NOMO-1 treated with DMSO at 0.1 percent for 48 hours (cell line): ENCODE results near the gene MMP23B.
"Not testable (repeated sequence)": the region's sequence is repeated elsewhere in the genome, so short reads cannot be mapped to it uniquely, and the experiment has no call there.

Experiments used
- DNase-seq: peaks from one replicate; lab custom pipeline; 2025; ENCODE audit not compliant: unreplicated experiment; lab: John Stamatoyannopoulos, UW

MMP23B gene

DNA sequence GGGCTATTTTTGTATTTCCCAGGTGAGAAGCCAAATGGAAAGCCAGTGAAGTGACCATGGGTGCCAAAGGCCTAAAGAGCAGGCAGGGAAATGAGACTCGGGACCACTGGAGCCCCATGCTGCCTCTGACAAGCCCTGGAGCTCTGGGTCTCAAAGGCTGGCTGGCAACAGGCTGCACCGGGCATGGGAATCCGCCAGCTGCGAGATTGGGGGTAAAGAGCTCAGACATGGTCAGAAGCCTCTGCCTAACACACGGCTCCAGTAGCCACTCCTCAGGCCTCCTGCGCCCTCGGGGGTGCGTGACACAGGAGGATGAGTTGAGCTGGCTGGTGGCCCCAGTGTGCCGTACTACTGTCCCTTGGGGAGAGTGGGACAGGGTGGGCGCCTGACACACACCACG lies 32.3 kb downstream of the MMP23B start:
- DNase-seq = not testable (repeated sequence)

DNA sequence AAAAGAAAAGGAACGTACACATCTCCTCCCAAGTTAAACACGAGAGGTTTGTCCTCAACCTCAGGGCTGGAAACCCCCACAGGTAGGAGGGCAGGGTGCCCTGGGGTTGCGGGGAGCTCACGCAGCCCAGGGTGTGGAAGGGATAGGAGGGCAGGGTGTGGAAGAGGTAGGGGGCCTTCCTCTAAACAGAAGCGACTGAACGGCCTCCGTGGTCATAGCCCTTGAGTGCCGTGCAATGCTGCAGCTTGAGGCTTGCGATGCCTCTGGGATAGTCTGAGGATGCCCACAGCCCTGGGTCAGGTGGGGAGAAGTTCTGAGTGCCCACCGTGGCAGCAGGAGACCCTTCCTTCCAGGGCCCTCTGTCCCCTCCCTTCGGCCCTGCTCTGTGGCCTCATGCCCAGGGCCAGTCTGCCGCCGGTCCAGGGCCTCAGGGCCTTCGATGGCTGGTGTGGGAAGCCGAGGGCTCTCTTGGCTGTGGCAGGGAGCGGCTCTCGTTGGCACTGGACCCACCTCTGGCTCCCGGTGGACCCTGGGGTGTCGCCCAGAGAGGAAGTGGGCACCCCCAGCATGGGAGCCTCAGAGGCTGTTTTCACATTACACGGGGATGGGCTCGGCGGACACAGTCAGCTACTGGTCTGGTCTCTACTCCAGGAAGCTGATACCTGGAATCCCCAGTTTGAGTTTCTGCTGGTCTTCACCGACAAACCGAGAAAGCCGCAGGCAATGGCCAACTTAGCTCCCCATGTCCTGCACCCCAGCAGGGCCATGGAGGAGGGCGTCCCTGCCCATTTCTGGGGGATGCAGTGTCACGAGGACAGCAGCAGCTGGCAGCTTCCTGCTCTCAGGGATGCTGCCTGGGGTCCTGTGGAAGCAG lies 33.2 kb downstream of the MMP23B start:
- no peak for DNase-seq

- DNase-seq = no peak
Measured at GRCh38 chr1:1665815-1666251, 33.9 kb downstream of the MMP23B start.

GRCh38 chr1:1666526-1666925 lies 34.6 kb downstream of the MMP23B start:
- DNase-seq = no peak

- DNase-seq = no peak
Measured at GRCh38 chr1:1669468-1670440, 37.8 kb downstream of the MMP23B start.

- DNase-seq = no peak
Measured at GRCh38 chr1:1670866-1671265, 38.9 kb downstream of the MMP23B start.

DNA sequence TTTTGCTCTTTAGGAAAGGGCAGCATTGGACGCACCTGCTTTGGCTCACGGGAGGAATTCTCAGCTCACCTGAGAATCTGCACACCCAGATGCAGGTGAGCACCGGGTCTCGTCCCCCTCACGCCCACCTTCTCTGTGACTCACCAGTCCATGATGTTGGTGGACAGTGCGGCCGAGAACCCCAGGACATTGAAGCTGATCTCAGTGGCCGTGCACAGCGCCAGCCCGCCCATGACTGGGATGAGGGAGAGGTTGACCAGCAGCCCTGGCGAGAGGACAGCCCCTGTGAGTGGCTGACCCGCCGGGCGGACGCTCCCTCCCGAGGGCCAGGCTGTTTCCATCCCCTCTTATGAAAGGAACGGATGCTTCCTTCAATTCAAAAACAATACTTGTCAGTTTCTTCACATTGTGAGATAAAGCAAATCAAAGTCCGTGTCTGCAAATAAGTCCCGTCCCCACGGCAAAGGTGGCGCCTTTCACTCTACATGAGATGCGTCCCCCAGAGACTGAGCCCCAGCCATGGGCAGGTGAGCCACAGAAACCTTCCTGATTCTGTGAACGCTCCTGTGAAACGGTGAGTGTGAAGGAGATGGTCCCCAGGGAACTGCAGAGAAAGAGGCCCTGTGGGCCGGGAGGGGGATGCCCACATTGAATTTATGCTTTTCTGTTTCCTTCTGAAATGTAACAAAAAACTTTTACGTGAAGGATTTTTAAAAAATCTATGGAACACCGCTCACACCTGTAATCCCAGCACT lies 39.6 kb downstream of the MMP23B start:
- DNase-seq = no peak

DNA sequence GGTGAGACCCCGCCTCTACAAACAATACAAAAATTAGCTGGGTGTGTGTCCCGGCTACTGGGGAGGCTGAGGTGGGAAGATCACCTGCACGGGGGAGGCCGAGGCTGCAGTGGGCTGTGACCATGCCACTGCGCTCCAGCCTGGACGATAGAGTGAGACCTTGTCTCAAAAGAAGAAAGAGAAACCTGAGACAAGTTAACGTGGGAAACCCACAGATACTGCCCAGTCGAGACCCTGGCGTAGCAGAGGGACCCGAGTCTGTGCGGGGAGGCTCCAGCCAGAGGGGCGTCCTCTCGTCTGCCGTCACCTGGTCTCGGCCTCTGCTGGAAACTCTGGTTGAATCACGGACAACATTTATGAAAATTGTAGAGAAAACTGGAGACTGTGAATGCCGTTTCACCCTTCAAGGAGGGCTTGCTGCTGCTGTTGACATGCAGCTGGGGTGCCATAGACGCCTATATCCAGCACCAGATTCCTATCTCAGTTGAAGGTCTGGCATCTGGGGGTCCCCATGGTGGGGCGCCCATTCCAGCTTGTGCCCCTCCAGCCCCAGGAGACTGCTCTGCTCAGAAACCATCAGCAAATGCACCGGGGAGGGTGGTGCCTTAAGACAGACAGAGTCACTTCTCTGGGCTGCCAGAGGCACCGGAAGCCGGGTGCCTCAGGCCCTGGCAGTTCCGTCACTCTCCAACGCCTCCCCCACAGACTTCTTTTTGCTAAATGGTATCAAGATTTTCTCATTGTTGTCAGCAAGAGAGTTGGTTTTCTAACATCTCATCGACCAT lies 40.4 kb downstream of the MMP23B start:
- no peak for DNase-seq

DNA sequence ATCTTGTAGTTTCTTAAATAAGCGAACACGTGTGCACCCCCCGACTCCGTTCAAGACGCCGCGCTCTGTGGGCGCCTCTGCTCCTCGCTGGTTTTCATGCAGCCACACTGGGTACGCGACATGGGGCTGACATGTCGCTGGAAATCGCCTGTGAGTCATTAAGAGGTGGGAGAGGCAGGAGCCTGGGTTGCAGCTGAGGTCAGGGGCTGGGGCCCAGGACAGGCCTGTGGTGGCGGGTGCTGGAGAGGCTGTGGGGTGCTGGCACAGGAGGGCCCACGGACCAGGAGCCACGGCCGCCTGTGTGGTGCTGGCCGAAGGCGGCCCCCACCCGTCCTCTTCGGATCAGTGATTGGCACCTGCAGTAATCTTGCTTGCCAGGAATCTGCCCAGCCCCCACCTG lies 42.8 kb downstream of the MMP23B start:
- DNase-seq = not testable (repeated sequence)

- DNase-seq = not testable (repeated sequence)
Measured at GRCh38 chr1:1675218-1675617, 43.2 kb downstream of the MMP23B start.

- DNase-seq = not testable (repeated sequence)
Measured at GRCh38 chr1:1676087-1676486, 44.1 kb downstream of the MMP23B start.

- DNase-seq = no peak
Measured at GRCh38 chr1:1677718-1678580, 46.0 kb downstream of the MMP23B start.

DNA sequence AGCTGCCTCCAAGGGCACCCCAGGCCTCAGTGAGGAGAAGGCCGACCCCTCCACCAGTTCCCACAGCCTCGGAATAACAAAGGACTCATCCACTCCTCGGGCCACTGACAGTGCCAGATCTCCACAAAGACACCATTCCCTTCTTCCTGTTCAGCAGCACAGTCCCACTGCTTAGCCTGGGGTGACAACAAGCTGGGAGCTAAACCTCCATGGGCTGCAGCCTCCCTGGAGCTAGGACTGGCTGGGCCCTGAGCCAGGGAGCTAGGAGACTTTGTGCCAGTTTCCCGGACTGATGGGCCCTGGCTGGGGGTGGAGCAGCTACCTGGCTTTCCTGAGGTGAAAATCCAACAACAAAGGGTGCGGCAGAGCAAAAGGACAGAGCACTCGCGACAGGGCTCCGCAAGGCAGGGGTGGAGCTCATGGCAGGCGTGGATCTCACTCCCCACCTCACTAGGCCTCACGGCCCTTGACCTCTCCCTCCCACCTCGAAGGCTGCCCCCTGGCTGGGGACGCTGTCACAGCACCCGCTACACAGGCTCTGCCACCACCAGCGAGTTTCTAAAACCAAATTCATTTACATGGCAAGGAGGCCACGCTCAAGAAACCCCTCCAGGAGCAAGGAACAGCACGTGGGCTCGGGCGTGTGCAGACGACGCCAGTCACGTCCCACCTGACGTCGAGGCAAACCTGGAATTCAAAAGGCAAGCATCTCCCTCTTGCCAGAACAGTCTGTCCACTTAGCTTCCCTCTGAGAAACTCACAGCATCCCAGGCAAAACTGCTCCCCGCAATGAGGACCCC lies 46.8 kb downstream of the MMP23B start:
- no peak for DNase-seq

GRCh38 chr1:1680031-1680911 lies 48.3 kb downstream of the MMP23B start:
- no peak for DNase-seq

GRCh38 chr1:1680912-1681273 lies 48.9 kb downstream of the MMP23B start:
- DNase-seq = no peak

DNA sequence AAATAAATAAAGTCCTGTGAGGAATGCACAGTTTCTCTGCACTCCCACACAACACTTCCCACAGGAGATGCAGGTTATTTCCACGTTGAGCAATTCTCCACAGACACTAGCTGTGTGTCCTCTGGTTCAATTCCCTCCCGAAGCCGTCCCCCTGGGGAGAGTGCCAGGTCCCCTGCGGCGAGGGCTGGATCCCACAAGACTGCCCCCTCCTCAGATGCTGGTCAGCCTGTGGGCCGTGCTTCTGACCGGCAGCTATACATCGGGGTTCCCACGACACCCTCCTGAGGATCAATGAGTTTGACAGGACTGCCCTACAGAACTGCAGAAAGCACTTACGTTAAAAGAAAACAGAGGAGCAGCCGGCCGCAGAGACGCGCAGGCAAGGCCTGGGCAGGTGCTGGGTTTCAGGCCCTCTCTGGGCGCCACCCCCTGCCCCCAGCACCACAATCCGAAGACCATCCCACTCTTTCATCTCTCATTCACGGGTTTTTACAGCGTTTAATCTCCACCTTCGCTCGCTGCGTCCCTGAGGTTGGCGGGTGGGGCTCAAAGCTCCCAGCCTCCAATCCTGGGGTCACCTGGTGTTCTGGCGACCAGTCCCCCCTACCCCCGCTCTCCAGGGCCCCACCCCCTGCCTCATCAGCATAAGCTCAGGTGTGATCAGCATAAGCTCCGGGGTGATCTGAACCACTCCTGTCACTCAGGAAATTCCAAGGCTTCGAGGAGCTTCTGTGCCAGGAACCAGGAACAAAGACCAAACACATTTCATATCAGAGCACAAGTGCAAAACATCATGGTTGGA lies 51.3 kb downstream of the MMP23B start:
- no peak for DNase-seq
